Measurements from ENCODE around the gene GALNT14.
A peak's percentile ranks its signal among the peaks of the same experiment; 100 is the strongest.

GALNT14 gene

DNA sequence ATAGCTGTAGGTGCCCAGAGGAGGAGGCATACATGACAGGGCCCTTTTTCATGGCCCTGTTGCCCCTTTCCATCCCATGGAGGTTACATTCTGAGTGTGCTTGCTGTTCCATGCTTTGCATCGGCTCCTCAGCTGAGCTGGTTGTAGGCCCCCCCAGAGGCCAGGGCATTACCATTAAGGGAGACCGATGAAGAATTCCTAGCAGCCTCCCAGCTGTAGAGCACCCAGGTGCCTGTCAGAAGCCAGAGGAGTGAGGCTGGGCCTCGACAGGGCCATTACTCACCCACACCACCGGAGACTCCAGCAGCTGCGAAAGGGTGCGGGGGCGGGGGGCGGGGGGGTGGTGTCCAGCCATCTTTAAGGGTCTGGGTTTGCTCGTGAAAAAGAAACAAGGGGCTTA lies 72.2 kb downstream of the GALNT14 start:
- peaks cover 71% of the 10 kb centered on the region for H3K36me3 ChIP-seq
- peaks cover 71% of the 10 kb centered on the region for H4K20me1 ChIP-seq
- H3K4me1 ChIP-seq, result peaks cover 8% of the 10 kb centered on the region; the same call in 1 of the 2 replicates
- no peaks in the 10 kb centered on the region for H3K27me3 ChIP-seq
- H3K9ac ChIP-seq, result no peak overlapping the region
- H3K9me3 ChIP-seq, result peaks cover 32% of the 10 kb centered on the region
- H3K4me2 ChIP-seq, result no peak overlapping the region
- TF ChIP-seq Cebpa-rat (IDR thresholded peaks at IDR 0.05), result no peak
- no peak overlapping the region for H3K27ac ChIP-seq
- H3K4me3 ChIP-seq, result no peak overlapping the region

GRCh38 chr2:31065356-31065755 lies 72.9 kb downstream of the GALNT14 start:
- Histone ChIP-seq H3K9me3 (peaks cover 32% of the 10 kb centered on the region), H3K4me3 (no peak overlapping the region), H3K4me1 (peaks cover 10% of the 10 kb centered on the region)

DNA sequence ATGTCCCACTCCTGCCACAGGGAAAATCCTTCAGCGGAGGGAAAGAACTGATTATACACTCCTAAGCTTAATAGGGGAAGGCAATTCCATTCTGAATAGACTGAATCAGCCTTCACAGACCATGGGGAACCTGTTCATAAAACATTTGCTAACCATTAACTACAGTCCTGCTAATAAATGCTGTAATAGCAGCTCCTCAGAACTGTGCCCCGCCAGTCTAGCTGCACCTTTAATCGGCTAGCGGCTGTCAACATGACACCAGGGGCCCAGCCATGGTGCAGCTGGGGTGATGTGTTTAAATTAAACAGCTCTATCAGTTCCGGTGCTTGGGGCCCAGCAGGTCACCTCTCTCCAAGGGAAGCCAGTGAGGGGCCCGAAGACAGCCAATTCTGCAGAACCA lies 77.8 kb downstream of the GALNT14 start:
- H4K20me1 ChIP-seq, result peaks cover 66% of the 10 kb centered on the region
- no peak overlapping the region for H3K4me2 ChIP-seq
- H3K4me1 ChIP-seq, result peaks cover 45% of the 10 kb centered on the region
- H3K27ac ChIP-seq, result no peak overlapping the region
- H3K36me3 ChIP-seq, result peaks cover 44% of the 10 kb centered on the region
- no peak overlapping the region for H3K9ac ChIP-seq
- H3K4me3 ChIP-seq, result no peak overlapping the region
- TF ChIP-seq Cebpa-rat (IDR thresholded peaks at IDR 0.05), result no peak
- no peaks in the 10 kb centered on the region for H3K27me3 ChIP-seq
- peaks cover 31% of the 10 kb centered on the region for H3K9me3 ChIP-seq

More at GRCh38 chr2:31065356-31065755, 72.9 kb downstream of the GALNT14 start:
- TF ChIP-seq Cebpa-rat (IDR thresholded peaks at IDR 0.05), result no peak
- no peak overlapping the region for H3K27ac ChIP-seq
- peaks cover 69% of the 10 kb centered on the region for H4K20me1 ChIP-seq
- no peak overlapping the region for H3K4me2 ChIP-seq
- no peaks in the 10 kb centered on the region for H3K27me3 ChIP-seq
- H3K36me3 ChIP-seq, result peaks cover 68% of the 10 kb centered on the region
- H3K9ac ChIP-seq, result no peak overlapping the region

- no peak overlapping the region for H3K27ac ChIP-seq
- H3K9ac ChIP-seq, result no peak overlapping the region
- H3K4me1 ChIP-seq, result peaks cover 65% of the 10 kb centered on the region
- peaks cover 70% of the 10 kb centered on the region for H4K20me1 ChIP-seq
- peaks cover 30% of the 10 kb centered on the region for H3K36me3 ChIP-seq
- no peak for TF ChIP-seq Cebpa-rat (IDR thresholded peaks at IDR 0.05)
- peaks cover 11% of the 10 kb centered on the region for H3K9me3 ChIP-seq
- H3K4me2 ChIP-seq, result peak overlapping the region; percentile 56
- no peaks in the 10 kb centered on the region for H3K27me3 ChIP-seq
- H3K4me3 ChIP-seq, result no peak overlapping the region
These were observed 79.9 kb downstream of the GALNT14 start for GRCh38 chr2:31058096-31059035.

DNA sequence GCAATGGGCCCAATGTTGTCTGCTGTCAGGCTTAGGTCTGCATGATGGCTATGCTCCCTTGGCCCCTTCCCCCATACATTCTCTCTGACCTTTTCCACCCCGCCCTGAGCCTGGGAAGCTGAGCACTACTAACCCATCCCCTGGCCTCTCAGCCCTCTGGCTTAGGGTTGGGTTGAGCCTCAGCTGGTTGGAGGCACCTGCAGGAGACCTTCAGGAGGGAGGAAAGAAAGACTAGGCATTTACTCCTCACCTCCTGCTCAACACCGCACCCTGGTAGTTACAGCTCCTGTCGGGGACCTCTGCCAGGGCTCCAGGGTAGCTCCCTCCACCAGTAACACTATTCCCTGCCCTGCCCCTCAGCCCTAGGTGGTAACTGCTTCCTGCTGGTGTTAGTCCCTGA lies 80.5 kb downstream of the GALNT14 start:
- Histone ChIP-seq H3K27ac (no peak overlapping the region), H4K20me1 (peaks cover 77% of the 10 kb centered on the region), H3K9ac (no peak overlapping the region), H3K9me3 (peaks cover 5% of the 10 kb centered on the region; the same call in 1 of the 2 replicates), H3K4me3 (no peak overlapping the region), H3K4me2 (no peak overlapping the region), H3K27me3 (no peaks in the 10 kb centered on the region), H3K4me1 (peaks cover 71% of the 10 kb centered on the region), H3K36me3 (peaks cover 26% of the 10 kb centered on the region)
- TF ChIP-seq Cebpa-rat (IDR thresholded peaks at IDR 0.05), result no peak

- H4K20me1 ChIP-seq, result peaks cover 94% of the 10 kb centered on the region
- TF ChIP-seq Cebpa-rat (IDR thresholded peaks at IDR 0.05), result no peak
- H3K27me3 ChIP-seq, result no peaks in the 10 kb centered on the region
- H3K9me3 ChIP-seq, result no peaks in the 10 kb centered on the region
- peak overlapping the region; percentile 51; the same call in 1 of the 2 replicates for H3K27ac ChIP-seq
- peak overlapping the region; percentile 75 for H3K4me2 ChIP-seq
- no peak overlapping the region for H3K4me3 ChIP-seq
- H3K36me3 ChIP-seq, result peaks cover 26% of the 10 kb centered on the region; the same call in 1 of the 2 replicates
- no peak overlapping the region for H3K9ac ChIP-seq
- H3K4me1 ChIP-seq, result peaks cover 89% of the 10 kb centered on the region
These were observed 82.3 kb downstream of the GALNT14 start for GRCh38 chr2:31055938-31056337.

DNA sequence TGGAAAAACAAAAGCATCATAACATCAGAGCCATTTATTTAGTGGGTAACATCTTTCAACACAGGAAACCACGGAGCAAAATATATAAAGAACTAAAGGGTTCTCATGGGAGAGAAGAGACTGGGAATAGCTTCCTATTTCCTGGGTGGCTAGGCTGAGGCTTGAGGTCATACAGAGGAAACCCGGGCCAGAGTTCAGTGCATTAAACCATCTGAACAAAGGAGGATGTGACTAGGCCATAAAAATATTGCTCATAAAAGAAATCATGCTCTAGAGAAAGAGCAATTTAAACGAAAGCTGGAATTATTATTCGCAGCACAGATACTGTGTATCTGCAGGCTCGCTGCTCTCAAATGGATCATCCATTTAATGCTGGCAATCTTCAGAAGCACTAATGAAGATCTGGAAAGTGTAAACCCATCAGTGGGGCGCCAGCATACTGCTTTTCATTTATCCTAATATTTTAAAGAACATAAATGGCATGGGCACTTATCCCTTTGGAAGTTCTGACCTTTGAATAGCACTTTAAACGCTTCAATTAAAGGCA lies 83.3 kb downstream of the GALNT14 start:
- Histone ChIP-seq H3K27me3 (no peaks in the 10 kb centered on the region), H3K36me3 (0 out of 2 replicates have a peak, but pooled peaks cover 25% of the 10 kb centered on the region), H3K4me3 (no peak overlapping the region), H3K9me3 (no peaks in the 10 kb centered on the region), H4K20me1 (peaks cover 95% of the 10 kb centered on the region), H3K27ac (peak overlapping the region; percentile 51; the same call in 1 of the 2 replicates), H3K4me1 (peaks cover 91% of the 10 kb centered on the region), H3K4me2 (peak overlapping the region; percentile 75), H3K9ac (peak overlapping the region; percentile 30; the same call in 1 of the 2 replicates)
- TF ChIP-seq Cebpa-rat (IDR thresholded peaks at IDR 0.05), result no peak

DNA sequence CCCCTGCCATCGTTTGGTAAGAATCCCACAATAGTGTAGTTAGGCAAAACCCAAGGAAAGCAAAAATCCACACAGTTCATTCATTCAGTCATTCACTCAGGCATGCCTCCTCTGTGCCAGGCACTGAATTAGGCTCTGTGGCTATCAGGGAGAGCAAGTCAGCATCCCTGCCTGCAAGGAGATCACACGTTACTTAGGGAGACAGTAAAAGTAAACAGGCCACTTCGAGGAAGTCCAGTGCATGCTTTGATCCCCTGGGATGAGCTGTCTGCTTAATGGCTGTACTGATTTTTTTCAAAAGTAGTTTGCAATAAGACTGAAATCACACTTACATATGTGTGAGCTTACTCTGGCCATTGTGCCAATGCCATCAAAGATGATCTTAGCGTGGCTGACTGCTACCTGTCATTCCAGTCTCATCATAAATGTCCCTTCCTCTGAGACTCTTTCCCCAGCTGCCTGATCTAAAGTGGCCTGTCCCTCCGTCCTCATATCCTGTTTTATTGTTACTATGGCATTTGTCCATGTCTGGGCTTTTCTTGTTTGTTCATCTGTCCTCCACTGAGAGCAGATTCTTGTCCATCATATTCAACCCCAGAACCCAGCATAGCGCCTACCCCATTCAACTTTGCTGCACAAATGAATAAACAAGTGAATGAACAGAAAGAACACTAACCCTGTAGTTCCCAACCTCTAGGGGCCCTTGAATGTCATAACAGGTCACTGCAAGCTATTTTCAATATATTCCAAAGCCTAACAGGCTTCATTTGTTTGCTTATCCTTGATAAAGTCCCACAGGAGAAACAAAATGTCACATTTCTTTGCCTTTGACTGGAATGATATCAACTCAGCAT lies 84.1 kb downstream of the GALNT14 start:
- peaks cover 95% of the 10 kb centered on the region for H4K20me1 ChIP-seq
- no peak overlapping the region for H3K4me3 ChIP-seq
- no peaks in the 10 kb centered on the region for H3K9me3 ChIP-seq
- TF ChIP-seq Cebpa-rat (IDR thresholded peaks at IDR 0.05), result no peak
- H3K27me3 ChIP-seq, result no peaks in the 10 kb centered on the region
- no peak overlapping the region for H3K9ac ChIP-seq
- H3K36me3 ChIP-seq, result 0 out of 2 replicates have a peak, but pooled peaks cover 30% of the 10 kb centered on the region
- H3K27ac ChIP-seq, result 0 out of 2 replicates have a peak overlapping the region, but pooled peaks have one; percentile 51
- H3K4me2 ChIP-seq, result peak overlapping the region; percentile 75
- peaks cover 85% of the 10 kb centered on the region for H3K4me1 ChIP-seq

- Histone ChIP-seq H3K27me3 (no peaks in the 10 kb centered on the region), H3K4me2 (peak overlapping the region; percentile 62), H3K4me3 (no peak overlapping the region), H3K9me3 (no peaks in the 10 kb centered on the region), H3K36me3 (peaks cover 38% of the 10 kb centered on the region; the same call in 1 of the 2 replicates), H3K4me1 (peaks cover 68% of the 10 kb centered on the region), H4K20me1 (peaks cover 95% of the 10 kb centered on the region), H3K27ac (peak overlapping the region; percentile 6; the same call in 1 of the 2 replicates), H3K9ac (no peak overlapping the region)
- no peak for TF ChIP-seq Cebpa-rat (IDR thresholded peaks at IDR 0.05)
These were observed 86.0 kb downstream of the GALNT14 start for GRCh38 chr2:31052284-31052683.

All from BLaER1 (cell line).